RWPE1 (cell line): Measurements from ENCODE around the gene TNFRSF13B.
"Not testable (repeated sequence)": the region's sequence is repeated elsewhere in the genome, so short reads cannot be mapped to it uniquely, and the experiment has no call there.

Experiments
- CTCF ChIA-PET: fragments of 350-600 bp; sonication (Branson Sonifier 250); formaldehyde crosslinking; extraction: SDS; loops from one replicate; lab custom pipeline; 2021; lab: Yijun Ruan, JAX
- POLR2A ChIA-PET: fragments of 400-600 bp; formaldehyde crosslinking; extraction: SDS; loops from one replicate; lab custom pipeline; 2020; ENCODE audit warnings: antibody characterized with exemption; ENCODE audit not compliant: low non-redundant PET; lab: Yijun Ruan, JAX
- DNase-seq: peaks from one replicate; pipeline ENCODE4 v3.0.0; 2012; ENCODE audit warnings: low spot score
- H3K27ac ChIP-seq: fragments of 450-650 bp; 2 replicates; pipeline ENCODE4 v1.5.1; 2017
- TF ChIP-seq, protein P1 (sequence below): fragments of 450-650 bp; conservative IDR thresholded peaks from 2 replicates; pipeline ENCODE4 v1.5.1; 2017; ENCODE audit warnings: low read depth, mild to moderate bottlenecking

TNFRSF13B gene

DNA sequence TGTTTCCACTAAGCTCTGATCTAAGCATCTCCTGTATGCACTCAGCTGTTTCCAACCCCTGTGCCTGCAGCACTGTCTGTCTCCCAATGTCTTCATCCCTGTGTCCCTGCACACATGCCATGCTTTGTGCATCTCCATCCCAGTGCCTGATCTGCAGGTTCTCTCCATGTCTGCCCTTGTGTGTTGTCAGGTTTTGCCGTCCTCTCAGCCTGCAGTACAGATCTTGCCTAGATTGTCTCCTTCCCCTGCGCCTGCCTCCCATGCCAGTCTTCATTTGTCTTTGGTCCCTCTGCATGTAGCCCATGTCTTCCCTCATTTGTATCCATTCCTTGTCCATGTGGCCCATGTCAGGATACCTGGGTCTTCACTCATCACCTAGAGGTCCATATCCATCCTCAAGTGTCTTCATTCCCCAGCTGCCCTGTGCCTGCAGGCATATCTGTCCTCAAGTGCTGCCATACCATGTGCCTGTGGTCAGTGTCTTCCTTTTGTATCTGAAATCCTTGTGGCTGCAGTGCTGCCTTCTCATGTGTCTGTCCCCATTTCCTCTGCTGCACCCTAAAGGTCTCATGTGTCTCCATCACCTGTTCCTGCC lies 71.5 kb downstream of the TNFRSF13B start:
- TF ChIP-seq, protein P1, sequence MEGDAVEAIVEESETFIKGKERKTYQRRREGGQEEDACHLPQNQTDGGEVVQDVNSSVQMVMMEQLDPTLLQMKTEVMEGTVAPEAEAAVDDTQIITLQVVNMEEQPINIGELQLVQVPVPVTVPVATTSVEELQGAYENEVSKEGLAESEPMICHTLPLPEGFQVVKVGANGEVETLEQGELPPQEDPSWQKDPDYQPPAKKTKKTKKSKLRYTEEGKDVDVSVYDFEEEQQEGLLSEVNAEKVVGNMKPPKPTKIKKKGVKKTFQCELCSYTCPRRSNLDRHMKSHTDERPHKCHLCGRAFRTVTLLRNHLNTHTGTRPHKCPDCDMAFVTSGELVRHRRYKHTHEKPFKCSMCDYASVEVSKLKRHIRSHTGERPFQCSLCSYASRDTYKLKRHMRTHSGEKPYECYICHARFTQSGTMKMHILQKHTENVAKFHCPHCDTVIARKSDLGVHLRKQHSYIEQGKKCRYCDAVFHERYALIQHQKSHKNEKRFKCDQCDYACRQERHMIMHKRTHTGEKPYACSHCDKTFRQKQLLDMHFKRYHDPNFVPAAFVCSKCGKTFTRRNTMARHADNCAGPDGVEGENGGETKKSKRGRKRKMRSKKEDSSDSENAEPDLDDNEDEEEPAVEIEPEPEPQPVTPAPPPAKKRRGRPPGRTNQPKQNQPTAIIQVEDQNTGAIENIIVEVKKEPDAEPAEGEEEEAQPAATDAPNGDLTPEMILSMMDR, result no peak
- no peak for DNase-seq
- POLR2A ChIA-PET, result interaction anchor here (0.5 kb wide), 1 partner anchor 1466 kb away, joined by 5 read pairs; no protein-coding TSS in a partner anchor
- CTCF ChIA-PET, result no interaction called here
- H3K27ac ChIP-seq, result no peak overlapping the region

GRCh38 chr17:16897211-16897896 lies 74.6 kb downstream of the TNFRSF13B start:
- H3K27ac ChIP-seq, CTCF ChIA-PET, POLR2A ChIA-PET, DNase-seq: not testable (repeated sequence)

- H3K27ac ChIP-seq, DNase-seq, POLR2A ChIA-PET, CTCF ChIA-PET: not testable (repeated sequence)
Observed at GRCh38 chr17:16896235-16896634, 75.7 kb downstream of the TNFRSF13B start.

GRCh38 chr17:16893527-16893926 lies 78.4 kb downstream of the TNFRSF13B start:
- H3K27ac ChIP-seq, CTCF ChIA-PET, DNase-seq: not testable (repeated sequence)
- POLR2A ChIA-PET, result interaction anchor here (0.5 kb wide), 1 partner anchor 513 kb away, joined by 3 read pairs; the partner anchor contains the start of gene UBB

GRCh38 chr17:16892876-16893454 lies 79.0 kb downstream of the TNFRSF13B start:
- POLR2A ChIA-PET, result interaction anchor here (0.5 kb wide), 1 partner anchor 512 kb away, joined by 3 read pairs; the partner anchor contains the start of gene UBB
- H3K27ac ChIP-seq, CTCF ChIA-PET, DNase-seq: not testable (repeated sequence)

DNA sequence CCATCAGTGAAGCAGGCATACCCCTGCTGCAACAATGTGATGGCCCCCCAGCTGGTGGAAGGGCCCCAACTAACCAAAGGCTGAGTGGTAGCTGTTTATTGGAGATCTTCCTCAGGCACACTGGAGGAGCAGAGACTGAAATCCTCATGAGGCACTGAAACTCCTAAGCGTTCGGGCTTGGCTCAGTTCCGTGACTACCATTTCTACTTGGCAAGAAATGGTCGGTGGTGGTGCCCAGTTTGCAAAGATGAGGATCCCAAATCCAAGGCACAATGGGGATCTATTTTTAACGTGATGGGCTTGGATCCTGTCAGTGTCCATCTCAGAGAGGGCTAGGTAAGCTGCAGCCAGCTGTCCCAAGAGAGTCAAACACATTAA lies 82.8 kb downstream of the TNFRSF13B start:
- TF ChIP-seq, protein P1, result no peak
- no peak overlapping the region for H3K27ac ChIP-seq
- POLR2A ChIA-PET, result no interaction called here
- DNase-seq, result no peak
- CTCF ChIA-PET, result no interaction called here
